HepG2 (cell line): ENCODE measurements around the gene PPM1G.

Experiments
- ASH2L ChIP-seq: fragments of 300-600, 200-600 bp; sonication (generic); IDR thresholded peaks from 2 replicates; pipeline ENCODE4 v1.7.0; 2017; ENCODE audit warnings: low read depth, mild to moderate bottlenecking, moderate library complexity, mixed read lengths, low read length; ENCODE audit not compliant: insufficient read length
- BCL6 ChIP-seq: IDR thresholded peaks from 2 replicates; pipeline ENCODE4 v1.6.1; 2016; ENCODE audit warnings: missing genetic modification reagents, missing compliant biosample characterization
- DR1 ChIP-seq: sonication (generic); formaldehyde crosslinking; IDR thresholded peaks from 2 replicates; pipeline ENCODE4 v1.8.0; 2021; ENCODE audit warnings: mild to moderate bottlenecking, missing genetic modification reagents, inconsistent platforms
- GLI4 ChIP-seq: sonication (generic); formaldehyde crosslinking; IDR thresholded peaks from 2 replicates; pipeline ENCODE4 v1.5.1; 2020; ENCODE audit warnings: missing genetic modification reagents, mild to moderate bottlenecking, moderate library complexity, borderline replicate concordance
- MEF2D ChIP-seq: sonication (generic); formaldehyde crosslinking; IDR thresholded peaks from 2 replicates; pipeline ENCODE4 v1.5.1; 2020; ENCODE audit warnings: mild to moderate bottlenecking, missing genetic modification reagents
- SP1 ChIP-seq, 2 experiments: fragments of 450-650 bp in 1 of 2; sonication (generic) in 1 of 2; formaldehyde crosslinking in 1 of 2; IDR thresholded peaks; 2 replicates each; pipeline versions ENCODE4 v1.4.0 to v1.6.1; 2016 to 2020; ENCODE audit warnings: missing genetic modification reagents in 1 of 2
- ZNF484 ChIP-seq: sonication (generic); formaldehyde crosslinking; IDR thresholded peaks from 2 replicates; pipeline ENCODE4 v1.5.1; 2020; ENCODE audit warnings: mild to moderate bottlenecking, low read depth, missing genetic modification reagents, borderline replicate concordance
- ZNF501 ChIP-seq: sonication (generic); formaldehyde crosslinking; IDR thresholded peaks from 2 replicates; pipeline ENCODE4 v1.5.1; 2020; ENCODE audit warnings: mild to moderate bottlenecking, moderate library complexity, missing genetic modification reagents
- TF ChIP-seq, protein P1 (sequence below): sonication (generic); formaldehyde crosslinking; IDR thresholded peaks from 2 replicates; pipeline ENCODE4 v1.5.0; 2020; ENCODE audit warnings: mild to moderate bottlenecking, missing genetic modification reagents, moderate library complexity

DNA sequence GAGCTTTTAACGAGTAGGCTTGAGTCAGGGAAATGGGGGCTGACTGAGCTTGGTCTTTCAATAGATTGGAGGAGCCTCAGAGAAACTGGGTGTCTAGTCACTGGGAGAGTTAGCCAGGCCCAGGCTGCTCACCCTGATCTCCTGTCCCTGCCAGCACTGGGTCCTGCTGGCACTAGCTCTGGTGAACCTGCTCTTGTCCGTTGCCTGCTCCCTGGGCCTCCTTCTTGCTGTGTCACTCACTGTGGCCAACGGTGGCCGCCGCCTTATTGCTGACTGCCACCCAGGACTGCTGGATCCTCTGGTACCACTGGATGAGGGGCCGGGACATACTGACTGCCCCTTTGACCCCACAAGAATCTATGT lies 33.5 kb upstream of the PPM1G start:
- TF ChIP-seq, protein P1, sequence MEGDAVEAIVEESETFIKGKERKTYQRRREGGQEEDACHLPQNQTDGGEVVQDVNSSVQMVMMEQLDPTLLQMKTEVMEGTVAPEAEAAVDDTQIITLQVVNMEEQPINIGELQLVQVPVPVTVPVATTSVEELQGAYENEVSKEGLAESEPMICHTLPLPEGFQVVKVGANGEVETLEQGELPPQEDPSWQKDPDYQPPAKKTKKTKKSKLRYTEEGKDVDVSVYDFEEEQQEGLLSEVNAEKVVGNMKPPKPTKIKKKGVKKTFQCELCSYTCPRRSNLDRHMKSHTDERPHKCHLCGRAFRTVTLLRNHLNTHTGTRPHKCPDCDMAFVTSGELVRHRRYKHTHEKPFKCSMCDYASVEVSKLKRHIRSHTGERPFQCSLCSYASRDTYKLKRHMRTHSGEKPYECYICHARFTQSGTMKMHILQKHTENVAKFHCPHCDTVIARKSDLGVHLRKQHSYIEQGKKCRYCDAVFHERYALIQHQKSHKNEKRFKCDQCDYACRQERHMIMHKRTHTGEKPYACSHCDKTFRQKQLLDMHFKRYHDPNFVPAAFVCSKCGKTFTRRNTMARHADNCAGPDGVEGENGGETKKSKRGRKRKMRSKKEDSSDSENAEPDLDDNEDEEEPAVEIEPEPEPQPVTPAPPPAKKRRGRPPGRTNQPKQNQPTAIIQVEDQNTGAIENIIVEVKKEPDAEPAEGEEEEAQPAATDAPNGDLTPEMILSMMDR (CRISPR knock-in tag): no peak
- TF ChIP-seq GLI4 (CRISPR knock-in tag): no peak
- no peak for TF ChIP-seq DR1 (CRISPR knock-in tag)
- TF ChIP-seq ASH2L: no peak
- TF ChIP-seq BCL6 (CRISPR knock-in tag): no peak
- TF ChIP-seq MEF2D (CRISPR knock-in tag): no peak
- TF ChIP-seq ZNF484 (CRISPR knock-in tag): no peak
- TF ChIP-seq SP1 (IDR thresholded peaks at IDR 0.05): no peak
- TF ChIP-seq SP1 (CRISPR knock-in tag; IDR thresholded peaks at IDR 0.05): no peak
- no peak for TF ChIP-seq ZNF501
